ENCODE results near the gene SMARCA4.
"Not testable (repeated sequence)": the region's sequence is repeated elsewhere in the genome, so short reads cannot be mapped to it uniquely, and the experiment has no call there.

SMARCA4 gene

DNA sequence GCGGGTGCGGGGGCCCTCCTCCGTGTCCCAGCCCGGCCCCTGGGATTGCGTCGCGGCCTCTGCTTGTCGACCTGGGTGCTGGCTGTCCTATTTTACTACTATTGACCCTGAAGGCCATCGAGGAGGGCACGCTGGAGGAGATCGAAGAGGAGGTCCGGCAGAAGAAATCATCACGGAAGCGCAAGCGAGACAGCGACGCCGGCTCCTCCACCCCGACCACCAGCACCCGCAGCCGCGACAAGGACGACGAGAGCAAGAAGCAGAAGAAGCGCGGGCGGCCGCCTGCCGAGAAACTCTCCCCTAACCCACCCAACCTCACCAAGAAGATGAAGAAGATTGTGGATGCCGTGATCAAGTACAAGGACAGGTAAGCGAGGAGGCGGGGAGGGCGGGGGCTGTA, 80.4 kb downstream of the SMARCA4 start:
- no peak for DNase-seq

DNA sequence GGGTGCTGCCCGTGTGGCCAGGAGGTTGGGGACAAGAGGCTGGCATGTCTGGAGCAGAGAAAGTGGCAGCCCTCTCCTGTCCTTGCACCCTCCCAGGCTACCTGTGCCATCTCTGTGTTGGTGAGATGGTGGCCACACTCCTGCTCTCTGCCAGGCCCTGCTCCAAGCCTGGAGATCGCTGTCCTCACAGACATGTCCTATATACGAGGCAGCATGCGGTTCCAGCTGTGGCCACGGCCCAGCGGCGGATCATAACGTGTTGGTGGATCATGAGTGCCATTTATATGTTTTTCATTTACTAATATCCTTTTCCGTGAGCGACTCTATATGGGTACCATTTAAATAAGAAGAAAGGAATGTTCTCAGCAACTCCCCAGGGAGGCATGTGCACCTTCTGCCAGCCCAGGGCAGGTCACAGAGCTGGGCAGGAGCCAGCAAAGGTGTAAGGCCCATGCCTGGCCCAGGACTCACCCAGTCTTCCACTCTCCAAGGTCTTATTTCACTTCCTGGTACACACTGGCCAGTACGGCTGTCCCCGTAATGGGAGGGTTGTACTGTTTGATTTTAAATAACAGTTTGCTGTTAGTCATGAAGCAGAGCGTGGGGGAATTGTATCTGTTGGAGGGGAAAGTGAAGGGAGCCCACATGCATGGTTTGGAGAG, 81.3 kb downstream of the SMARCA4 start:
- DNase-seq = no peak

DNA sequence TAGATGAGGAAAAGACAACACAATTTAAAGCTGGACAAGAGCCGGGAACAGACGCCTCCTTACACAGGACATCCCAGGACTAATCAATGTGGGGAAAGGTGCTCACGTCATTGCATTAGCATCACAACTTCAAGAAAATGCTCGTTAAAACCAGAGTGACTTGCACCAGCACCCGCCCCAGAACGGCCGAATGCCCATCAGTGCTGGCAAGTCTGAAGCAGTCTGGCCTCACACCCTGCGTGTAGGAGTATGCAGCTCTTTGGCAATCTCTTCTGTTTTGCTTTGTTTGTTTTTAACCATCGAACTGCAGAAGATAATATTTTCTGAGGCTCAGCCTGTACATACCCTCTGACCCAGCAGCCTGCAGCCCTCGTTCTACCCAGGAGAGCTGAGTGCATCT, 83.6 kb downstream of the SMARCA4 start:
- no peak for DNase-seq

DNA sequence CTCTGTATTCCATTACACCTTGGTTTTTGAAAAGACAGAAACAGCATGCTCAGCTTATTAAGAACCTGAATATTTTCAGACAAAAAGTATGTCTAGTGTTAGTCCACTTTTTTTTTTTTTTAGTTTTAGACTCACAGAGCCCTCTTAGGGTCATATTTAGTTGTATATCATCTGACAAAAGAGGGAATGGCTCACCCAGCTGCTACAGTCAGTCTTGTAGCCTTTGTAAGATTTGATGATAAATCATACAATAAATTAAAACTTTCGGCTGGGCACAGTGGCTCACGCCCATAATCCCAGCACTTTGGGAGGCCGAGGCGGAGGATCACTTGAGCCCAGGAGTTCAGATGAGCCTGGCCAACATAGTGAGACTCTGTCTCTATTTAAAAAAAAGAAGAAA, 84.7 kb downstream of the SMARCA4 start:
- no peak for DNase-seq

DNA sequence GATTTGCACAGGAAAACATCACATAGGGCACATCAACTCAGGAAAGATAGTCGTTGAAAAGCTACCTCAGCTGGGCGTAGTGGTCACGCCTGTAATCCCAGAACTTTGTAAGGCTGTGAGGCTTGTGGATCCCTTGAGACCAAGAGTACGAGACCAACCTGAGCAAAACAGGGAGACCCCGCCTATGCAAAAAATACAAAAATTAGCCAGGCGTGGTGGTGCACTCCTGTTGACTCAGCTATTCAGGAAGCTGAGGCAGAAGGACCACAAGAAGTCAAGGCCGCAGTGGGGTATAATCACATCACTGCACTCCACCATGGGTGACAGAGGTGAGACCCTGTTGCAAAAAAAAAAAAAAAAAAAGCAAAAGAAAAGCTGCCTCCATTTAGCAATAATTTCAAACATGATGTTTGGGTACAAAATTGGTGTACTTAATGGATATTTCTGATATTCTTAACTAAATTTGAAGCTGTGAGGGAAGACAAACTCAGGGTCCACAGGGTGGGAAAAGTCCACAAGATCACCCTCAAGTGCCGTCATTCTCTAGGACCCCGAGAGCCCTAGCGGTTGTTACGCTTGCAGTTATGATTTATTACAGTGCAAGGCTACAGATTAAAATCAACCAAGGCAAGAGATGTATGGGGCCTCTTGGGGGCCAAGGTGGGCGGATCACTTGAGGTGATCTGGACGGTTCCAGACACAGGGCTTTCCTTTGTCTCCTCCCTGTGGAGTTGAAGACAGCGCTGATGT, 86.0 kb downstream of the SMARCA4 start:
- DNase-seq = no peak

DNA sequence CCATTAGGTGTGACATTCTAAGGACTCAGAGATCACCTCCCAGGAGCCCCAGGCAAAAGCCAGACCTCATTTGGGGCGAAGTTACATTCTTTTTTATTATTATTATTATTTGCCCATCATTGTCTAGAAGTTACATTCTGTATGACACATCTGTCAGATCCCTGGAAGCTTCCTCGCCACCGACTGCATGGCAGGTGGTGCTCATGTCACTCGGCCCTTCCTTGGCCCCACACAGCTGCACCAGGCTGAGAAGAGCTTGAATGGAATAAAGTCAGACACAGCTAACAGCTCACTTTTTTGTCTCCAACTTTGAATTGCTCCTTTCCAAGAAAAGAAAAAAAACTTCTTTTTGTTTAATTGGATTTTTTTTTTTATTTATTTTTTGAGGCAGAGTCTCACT, 87.0 kb downstream of the SMARCA4 start:
- DNase-seq = no peak

DNA sequence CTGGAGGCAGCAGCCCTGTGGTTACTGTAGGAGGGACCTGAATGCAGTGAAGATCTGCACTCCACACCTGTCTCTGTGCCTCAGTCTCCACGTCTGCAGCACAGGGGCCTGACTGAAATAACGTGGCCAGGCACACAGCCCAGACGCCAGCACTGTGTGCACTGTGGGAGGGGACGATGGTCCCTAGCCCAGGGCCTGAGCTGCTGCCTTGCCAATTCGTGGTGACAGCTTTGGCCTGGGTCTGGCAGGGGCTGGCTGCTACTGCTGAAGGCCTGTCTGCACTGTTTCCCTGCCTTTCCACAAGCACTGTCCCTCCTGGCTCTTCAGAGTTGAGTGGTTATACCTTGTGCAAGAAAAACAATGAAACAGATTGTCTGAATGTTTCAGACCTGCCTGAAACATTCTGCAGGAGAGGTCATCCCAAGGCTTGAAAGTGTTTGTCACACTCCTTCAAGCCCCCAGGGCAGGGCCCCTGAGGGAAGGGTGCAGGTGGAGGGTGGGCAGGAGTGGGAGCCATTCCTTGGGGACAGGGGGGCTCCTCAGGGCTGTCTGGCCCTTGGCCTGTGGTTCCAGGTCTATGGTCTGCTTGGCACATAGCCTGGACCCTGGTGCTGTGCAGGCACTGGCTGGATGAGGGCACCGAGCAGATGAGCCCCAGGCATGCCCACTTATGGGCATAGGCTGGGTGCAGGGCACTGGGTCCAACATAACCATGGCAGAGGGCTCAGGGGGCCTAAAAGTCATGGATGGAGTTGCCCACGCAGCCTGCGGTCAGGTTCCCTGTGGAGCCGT, 89.7 kb downstream of the SMARCA4 start:
- DNase-seq = no peak

DNA sequence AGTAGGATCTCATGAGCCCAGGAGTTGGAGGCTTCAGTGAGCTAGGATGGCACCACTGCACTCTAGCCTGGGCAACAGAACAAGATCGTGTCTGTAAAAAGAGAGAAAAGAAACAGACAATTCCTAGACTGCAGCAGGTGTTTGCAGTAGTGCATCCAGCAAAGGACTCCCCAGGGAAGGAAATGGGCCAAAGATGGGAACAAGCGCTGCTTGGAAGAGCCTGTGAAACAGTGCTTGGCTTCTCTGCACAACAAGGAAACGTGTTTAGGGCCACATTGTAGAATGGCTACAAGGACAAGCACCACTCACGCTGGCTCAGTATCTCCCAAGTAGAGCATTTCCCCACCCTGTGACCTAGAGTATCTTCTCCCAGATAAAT, 93.0 kb downstream of the SMARCA4 start:
- DNase-seq = no peak

DNA sequence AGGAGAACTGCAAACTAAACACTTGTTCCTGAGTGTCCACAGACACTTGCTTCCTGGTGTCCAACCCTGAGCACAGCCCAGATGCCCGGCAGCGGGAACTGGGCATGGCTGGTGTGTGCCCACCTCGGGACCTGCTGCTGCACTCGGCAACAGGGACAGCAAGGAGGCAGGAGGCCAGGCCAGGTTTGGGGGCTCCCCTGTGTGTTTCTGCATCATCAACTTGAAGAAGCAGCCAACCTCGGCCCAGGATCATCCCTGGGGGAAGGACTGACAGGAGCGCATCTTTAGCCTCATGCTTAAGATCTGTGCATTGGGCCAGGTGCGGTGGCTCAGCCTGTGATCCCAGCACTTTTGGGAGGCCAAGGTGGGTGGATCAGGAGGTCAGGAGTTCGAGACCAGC, 93.4 kb downstream of the SMARCA4 start:
- DNase-seq = no peak

DNA sequence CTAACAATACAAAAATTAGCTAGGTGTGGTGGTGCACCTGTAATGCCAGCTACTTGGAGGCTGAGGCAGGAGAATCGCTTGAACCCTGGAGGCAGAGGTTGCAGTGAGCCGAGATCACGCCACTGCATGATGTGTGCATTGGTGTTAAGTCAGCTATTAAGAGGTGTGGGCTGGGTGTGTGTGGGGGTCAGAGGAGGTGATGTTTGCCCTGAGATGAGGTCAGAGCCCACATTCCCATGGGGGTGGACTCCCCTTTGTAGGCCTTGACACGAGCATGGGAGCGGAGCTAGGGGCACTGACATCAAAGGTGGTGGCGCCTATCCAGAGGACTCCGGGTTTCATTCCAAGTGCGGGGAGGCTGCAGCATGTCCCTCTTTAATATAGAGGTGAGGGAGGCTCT, 93.8 kb downstream of the SMARCA4 start:
- DNase-seq = no peak

DNA sequence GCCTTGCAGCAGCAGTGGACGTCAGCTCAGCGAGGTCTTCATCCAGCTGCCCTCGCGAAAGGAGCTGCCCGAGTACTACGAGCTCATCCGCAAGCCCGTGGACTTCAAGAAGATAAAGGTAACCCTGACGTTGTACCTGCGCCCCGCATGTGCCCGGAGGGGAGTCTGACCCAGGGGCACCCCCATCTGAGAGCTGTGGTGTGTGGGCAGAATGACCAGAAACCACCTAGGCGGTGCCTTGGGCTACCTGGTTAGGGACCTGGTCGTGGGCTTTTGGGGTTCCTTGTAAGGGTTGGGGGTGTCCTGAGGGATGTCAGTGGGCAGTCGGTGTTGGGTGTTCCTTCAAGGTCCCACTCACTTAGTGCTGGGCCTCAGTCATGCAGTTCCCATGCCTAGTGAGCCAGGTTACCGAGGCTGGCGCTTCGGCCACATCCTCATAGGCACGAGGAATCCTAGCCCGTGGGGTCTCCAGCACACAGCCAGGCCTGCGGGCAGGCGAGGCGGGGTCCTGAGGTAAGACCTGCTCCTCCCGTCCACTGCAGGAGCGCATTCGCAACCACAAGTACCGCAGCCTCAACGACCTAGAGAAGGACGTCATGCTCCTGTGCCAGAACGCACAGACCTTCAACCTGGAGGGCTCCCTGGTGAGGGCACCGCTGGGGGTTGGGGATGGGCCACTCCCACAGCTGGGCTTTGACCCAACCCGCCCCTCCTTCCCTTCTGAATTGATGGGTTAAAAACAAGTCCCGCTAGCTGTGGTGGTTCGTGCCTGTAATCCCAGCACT, 97.6 kb downstream of the SMARCA4 start:
- DNase-seq = no peak

DNA sequence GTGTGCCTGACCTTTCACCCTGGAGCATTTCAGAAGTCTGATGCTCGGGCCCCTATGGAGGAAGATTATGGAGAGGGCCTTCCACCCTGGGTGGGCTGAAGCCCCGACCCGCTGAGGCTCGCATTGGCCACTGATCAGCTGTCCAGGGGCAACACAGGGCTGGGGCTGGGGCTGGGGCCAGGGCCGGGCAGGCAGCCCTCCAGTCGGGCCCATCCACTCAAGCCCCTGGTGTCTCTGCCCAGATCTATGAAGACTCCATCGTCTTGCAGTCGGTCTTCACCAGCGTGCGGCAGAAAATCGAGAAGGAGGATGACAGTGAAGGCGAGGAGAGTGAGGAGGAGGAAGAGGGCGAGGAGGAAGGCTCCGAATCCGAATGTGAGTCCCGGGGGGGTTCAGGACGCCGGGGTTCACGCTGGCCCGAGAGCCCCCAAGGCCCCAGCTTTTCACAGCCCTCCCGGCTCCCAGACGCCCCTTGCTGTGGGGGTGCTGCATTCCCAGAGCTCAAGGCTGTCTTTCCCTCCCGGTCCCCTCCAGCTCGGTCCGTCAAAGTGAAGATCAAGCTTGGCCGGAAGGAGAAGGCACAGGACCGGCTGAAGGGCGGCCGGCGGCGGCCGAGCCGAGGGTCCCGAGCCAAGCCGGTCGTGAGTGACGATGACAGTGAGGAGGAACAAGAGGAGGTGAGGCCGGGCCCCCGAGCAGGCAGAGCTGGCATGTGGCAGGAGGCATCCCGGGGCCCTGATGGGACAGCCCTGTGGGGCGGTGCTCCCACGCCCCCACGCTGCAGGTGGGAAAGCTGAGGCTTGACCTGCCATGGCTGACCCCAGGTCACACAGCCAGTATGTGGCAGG, 98.9 kb downstream of the SMARCA4 start:
- no peak for DNase-seq

DNA sequence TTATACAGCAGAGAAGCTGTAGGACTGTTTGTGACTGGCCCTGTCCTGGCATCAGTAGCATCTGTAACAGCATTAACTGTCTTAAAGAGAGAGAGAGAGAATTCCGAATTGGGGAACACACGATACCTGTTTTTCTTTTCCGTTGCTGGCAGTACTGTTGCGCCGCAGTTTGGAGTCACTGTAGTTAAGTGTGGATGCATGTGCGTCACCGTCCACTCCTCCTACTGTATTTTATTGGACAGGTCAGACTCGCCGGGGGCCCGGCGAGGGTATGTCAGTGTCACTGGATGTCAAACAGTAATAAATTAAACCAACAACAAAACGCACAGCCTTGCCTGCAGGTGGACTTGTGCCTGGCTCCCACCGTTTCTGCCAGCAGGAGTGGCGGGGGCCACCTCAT, 101.1 kb downstream of the SMARCA4 start:
- DNase-seq = no peak

DNA sequence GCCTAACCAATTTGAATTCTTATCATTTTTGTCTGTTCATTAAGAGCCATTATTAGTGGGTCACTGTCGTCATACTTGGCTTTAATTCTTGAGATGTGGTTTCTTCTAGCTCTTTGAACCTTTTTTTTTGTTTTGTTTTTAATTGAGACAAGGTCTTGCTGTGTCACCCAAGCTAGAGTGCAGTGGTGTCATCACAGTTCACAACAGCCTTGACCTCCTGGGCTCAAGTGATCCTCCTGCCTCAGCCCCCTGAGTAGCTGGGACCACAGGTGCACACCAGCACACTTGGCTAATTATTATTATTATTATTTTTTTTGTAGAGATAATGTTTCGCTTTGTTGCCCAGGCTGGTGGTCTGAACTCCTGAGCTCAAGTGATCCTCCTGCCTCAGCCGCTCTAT, 102.6 kb downstream of the SMARCA4 start:
- DNase-seq = no peak

DNA sequence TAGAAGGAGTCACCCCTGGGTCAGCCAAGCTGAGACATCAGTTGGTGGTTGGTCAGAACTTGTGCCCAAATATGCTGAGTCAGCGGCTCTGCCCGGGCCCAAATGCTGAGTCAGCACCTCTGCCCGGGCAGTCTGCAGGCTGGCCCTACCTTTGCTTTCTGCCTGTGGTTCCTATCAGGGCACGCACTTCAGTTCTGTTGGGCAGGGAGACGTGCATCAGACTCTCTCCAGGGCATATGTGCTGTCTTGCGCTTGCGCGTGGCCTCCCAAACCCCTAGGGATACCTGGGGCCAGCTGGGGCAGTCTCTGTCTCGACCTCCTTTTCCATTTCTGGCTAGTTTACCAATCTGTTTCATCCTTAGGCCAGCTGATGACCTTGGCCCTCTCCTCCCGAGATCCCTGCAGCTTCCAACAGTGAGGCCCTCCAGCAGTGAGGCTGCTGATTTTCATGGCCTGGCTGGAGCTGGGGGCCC, 104.0 kb downstream of the SMARCA4 start:
- DNase-seq = peak; percentile 2

DNA sequence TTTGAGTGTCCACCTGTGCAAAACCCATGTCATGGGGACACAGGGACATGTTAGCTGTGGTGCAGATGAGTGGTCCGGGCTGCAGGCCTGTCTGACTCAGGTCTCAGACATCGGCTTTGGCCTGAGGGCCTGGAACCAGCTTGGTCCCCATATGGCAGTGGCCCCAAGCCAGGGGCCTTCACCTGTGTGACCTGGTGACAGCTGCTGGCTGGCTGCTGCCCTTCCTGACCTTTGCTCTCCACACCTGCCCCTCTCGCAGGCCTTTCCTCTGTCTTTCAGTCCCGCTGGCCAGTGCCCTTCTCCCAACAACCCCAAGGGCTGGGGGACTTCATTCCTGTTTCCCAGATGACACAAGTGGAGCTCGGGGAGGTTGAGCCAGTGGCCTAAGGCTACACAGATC, 105.5 kb downstream of the SMARCA4 start:
- DNase-seq = no peak

DNA sequence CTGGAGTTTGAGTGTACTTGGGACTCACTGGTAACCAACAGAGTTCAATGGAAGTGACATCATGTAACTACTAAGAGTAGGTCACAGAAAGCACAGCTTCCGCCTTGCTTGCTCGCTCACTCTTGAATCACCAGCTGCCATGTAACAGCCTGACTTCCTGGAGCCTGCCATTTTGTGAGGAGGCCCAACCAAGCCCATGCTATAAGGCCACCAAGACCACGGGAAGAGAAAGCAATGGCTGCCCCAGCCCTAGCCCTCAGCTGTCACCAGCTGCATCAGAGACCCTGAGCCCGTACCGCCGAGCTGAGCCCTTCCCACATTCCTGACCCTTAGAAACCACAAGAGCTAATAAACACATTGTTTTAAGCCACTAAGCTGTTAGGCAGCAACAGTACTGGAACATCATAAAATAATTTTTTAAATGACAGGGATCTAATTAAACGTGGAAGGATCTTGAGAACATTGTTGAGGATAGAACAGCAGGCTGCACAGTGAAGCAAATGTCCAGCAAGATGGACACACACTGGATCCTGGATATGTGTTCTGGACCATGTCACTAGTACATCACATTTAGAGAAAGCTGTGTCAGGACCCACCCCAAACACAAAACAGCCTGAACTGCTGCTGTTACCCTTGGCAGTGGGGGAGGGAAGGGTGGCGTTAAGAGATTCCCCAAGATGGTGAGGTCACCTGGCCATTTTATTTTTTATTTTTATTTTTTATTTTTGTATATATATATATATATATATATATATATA, 106.7 kb downstream of the SMARCA4 start:
- DNase-seq = no peak

DNA sequence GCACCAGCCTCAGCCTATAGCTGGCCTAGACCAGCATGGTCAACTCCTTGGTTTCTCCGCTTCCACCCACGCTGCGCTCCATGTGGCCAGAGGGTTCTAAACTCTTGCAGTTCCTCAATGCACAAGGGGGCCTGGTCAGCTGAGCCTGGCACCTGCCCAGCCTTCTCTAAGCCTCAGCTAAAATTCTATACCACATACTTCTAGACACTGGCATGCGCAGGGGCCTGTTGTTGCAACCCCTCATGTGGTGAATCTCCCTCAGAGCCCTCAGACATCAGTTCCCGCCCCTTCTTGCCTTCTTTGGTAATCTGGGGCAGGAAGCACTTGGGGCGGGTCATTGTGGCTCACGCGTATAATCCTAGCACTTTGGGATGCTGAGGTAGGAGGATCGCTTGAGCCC, 108.7 kb downstream of the SMARCA4 start:
- DNase-seq = no peak

DNA sequence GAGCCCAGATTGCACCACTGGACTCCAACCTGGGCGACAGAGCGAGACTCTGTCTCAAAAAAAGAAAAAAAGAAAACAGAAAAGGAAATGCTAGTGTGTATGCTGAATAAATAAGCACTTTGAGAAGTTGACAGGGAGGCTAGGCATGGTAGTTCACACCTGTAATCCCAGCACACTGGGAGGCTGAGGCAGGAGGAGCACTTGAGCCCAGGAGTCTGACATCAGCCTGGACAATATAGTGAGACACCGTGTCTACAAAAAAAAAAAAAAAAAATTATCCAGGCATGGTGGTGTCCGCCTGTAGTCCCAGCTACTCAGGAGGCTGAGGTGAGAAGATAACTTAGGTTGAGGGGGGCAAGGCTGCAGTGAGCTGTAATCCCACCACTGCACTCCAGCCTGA, 109.3 kb downstream of the SMARCA4 start:
- DNase-seq = no peak

DNA sequence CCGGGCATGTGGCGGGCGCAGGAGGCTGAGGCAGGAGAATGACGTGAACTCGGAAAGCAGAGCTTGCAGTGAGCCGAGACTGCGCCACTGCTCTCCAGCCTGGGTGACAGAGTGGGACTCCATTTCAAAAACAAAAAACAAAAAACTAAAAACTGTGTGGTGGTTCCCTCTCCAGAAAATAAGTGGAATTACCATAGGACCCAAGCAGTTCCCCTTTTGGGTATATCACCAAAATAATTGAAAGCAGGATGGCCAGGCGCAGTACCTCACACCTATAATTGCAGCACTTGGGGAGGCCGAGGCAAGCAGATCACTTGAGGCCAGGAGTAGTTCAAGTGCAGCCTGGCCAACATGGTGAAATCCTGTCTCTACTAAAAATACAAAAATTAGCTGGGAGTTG, 112.7 kb downstream of the SMARCA4 start:
- DNase-seq = no peak

DNA sequence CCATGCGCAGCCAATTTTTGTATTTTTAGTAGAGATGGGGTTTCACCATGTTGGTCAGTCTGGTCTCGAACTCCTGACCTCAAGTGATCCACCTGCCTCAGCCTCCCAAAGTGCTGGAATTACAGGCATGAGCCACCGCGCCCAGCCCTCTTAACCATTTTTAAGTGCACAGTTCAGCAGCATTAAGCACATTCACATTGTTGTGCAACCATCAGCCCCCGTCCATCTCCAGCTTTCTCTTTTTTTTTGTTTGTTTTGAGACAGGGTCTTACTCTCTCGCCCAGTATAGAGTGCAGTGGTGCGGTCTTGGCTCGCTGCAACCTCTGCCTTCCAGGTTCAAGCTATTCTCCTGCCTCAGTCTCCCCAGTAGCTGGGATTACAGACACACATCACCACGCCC, 116.0 kb downstream of the SMARCA4 start:
- DNase-seq = not testable (repeated sequence)
